SK-N-SH treated with all-trans-retinoic acid at 6 μM for 48 hours (cell line): ENCODE data around the gene USP13.

ENCODE experiments used
- CREB5 ChIP-seq: fragments of 250-450 bp; sonication (Bioruptor Pico); IDR thresholded peaks from 2 replicates; pipeline ENCODE4 v1.5.1; 2020; ENCODE audit warnings: low read depth, mild to moderate bottlenecking, moderate library complexity
- CSRNP3 ChIP-seq: fragments of 250-450 bp; sonication (Bioruptor Pico); IDR thresholded peaks from 2 replicates; pipeline ENCODE4 v1.5.1; 2021; ENCODE audit warnings: mild to moderate bottlenecking, moderate library complexity
- ISL1 ChIP-seq: fragments of 250-450 bp; sonication (Bioruptor Pico); IDR thresholded peaks from 2 replicates; pipeline ENCODE4 v2.1.2; 2022; ENCODE audit warnings: mild to moderate bottlenecking, moderate library complexity
- PATZ1 ChIP-seq: fragments of 250-450 bp; sonication (Bioruptor Pico); IDR thresholded peaks from 2 replicates; pipeline ENCODE4 v1.8.0; 2020; ENCODE audit warnings: mild to moderate bottlenecking, moderate library complexity, borderline replicate concordance
- SNAI2 ChIP-seq: fragments of 250-450 bp; sonication (Bioruptor Pico); IDR thresholded peaks from 2 replicates; pipeline ENCODE4 v1.5.0; 2020; ENCODE audit warnings: mild to moderate bottlenecking, moderate library complexity
- TOX ChIP-seq: fragments of 250-450 bp; sonication (Bioruptor Pico); IDR thresholded peaks from 2 replicates; pipeline ENCODE4 v1.8.0; 2021; ENCODE audit warnings: mild to moderate bottlenecking, moderate library complexity, borderline replicate concordance
- ZC3H10 ChIP-seq: fragments of 250-450 bp; sonication (Bioruptor Pico); IDR thresholded peaks from 2 replicates; pipeline ENCODE4 v1.5.1; 2021; ENCODE audit warnings: mild to moderate bottlenecking, moderate library complexity
- ZFP3 ChIP-seq: fragments of 250-450 bp; sonication (Bioruptor Pico); IDR thresholded peaks from 2 replicates; pipeline ENCODE4 v1.5.0; 2020; ENCODE audit warnings: mild to moderate bottlenecking, moderate library complexity
- ZNF8 ChIP-seq: fragments of 450-650 bp; formaldehyde crosslinking; IDR thresholded peaks from 2 replicates; pipeline ENCODE4 v1.5.0; 2020; ENCODE audit warnings: mild to moderate bottlenecking, moderate library complexity

GRCh38 chr3:179663093-179663492 lies 10.3 kb downstream of the USP13 start:
- TF ChIP-seq CREB5 (CRISPR knock-in tag) (no peak), ZNF8 (CRISPR knock-in tag) (no peak), ISL1 (CRISPR knock-in tag) (no peak), PATZ1 (CRISPR knock-in tag) (no peak), ZFP3 (CRISPR knock-in tag) (no peak), TOX (CRISPR knock-in tag) (no peak), SNAI2 (CRISPR knock-in tag) (no peak), ZC3H10 (no peak), CSRNP3 (CRISPR knock-in tag) (no peak)
